ENCODE measurements around the gene PLXNB1. TPM values are rescaled to one million over a fixed set of nuclear protein-coding genes. Genes with fewer than 3 reads are reported as not detected.

PLXNB1 gene
- total RNA-seq, 3 donors from 2014 or later = 60.2 to 182 (median 148) TPM

- Histone ChIP-seq H3K36me3 (peaks cover 24% of the 10 kb centered on the region), H3K4me1 (no peaks in the 10 kb centered on the region), H3K4me3 (no peak overlapping the region), H3K9me3 (no peaks in the 10 kb centered on the region), H3K27me3 (no peaks in the 10 kb centered on the region), H3K27ac (no peak overlapping the region)
- TF ChIP-seq POLR2AphosphoS5 (IDR thresholded peaks at IDR 0.05) (no peak), POLR2A (IDR thresholded peaks at IDR 0.05) (no peak), CTCF (IDR thresholded peaks at IDR 0.05) (no peak)
- intact Hi-C loops (cut with DNase I; ENCODE audit: low total_unique reads) = loop anchor here (10.0 kb wide), 1 partner anchor 140 kb away; no protein-coding TSS in a partner anchor
- no peak for DNase-seq (ENCODE audit: low spot score in 2 of 2)
Observed at GRCh38 chr3:48414376-48415250, 15.3 kb downstream of the PLXNB1 start.

GRCh38 chr3:48413611-48414010 lies 16.3 kb downstream of the PLXNB1 start:
- H3K9me3 ChIP-seq = no peaks in the 10 kb centered on the region
- peaks cover 24% of the 10 kb centered on the region for H3K36me3 ChIP-seq
- H3K4me3 ChIP-seq = no peak overlapping the region
- TF ChIP-seq POLR2A (IDR thresholded peaks at IDR 0.05) = no peak
- TF ChIP-seq CTCF (IDR thresholded peaks at IDR 0.05) = no peak
- H3K27ac ChIP-seq = no peak overlapping the region
- DNase-seq (ENCODE audit: low spot score in 2 of 2) = no peak
- H3K4me1 ChIP-seq = no peaks in the 10 kb centered on the region
- H3K27me3 ChIP-seq = no peaks in the 10 kb centered on the region
- intact Hi-C loops (cut with DNase I; ENCODE audit: low total_unique reads) = loop anchor here (10.0 kb wide), 1 partner anchor 139 kb away; no protein-coding TSS in a partner anchor

GRCh38 chr3:48413086-48413485 lies 16.8 kb downstream of the PLXNB1 start:
- Histone ChIP-seq H3K9me3 (no peaks in the 10 kb centered on the region), H3K36me3 (peaks cover 24% of the 10 kb centered on the region), H3K4me1 (no peaks in the 10 kb centered on the region), H3K4me3 (no peak overlapping the region), H3K27ac (no peak overlapping the region), H3K27me3 (no peaks in the 10 kb centered on the region)
- intact Hi-C loops (cut with DNase I; ENCODE audit: low total_unique reads) = loop anchor here (10.0 kb wide), 1 partner anchor 138 kb away; no protein-coding TSS in a partner anchor
- TF ChIP-seq POLR2AphosphoS5 (IDR thresholded peaks at IDR 0.05) = no peak
- no peak for TF ChIP-seq CTCF (IDR thresholded peaks at IDR 0.05)
- no peak for TF ChIP-seq POLR2A (IDR thresholded peaks at IDR 0.05)
- no peak for DNase-seq (ENCODE audit: low spot score in 2 of 2)

GRCh38 chr3:48412375-48413001 lies 17.4 kb downstream of the PLXNB1 start:
- Histone ChIP-seq H3K4me3 (no peak overlapping the region), H3K27me3 (no peaks in the 10 kb centered on the region), H3K4me1 (no peaks in the 10 kb centered on the region), H3K9me3 (no peaks in the 10 kb centered on the region), H3K36me3 (peaks cover 24% of the 10 kb centered on the region), H3K27ac (no peak overlapping the region)
- DNase-seq (ENCODE audit: low spot score in 2 of 2) = no peak
- TF ChIP-seq CTCF (IDR thresholded peaks at IDR 0.05) = no peak
- no peak for TF ChIP-seq POLR2AphosphoS5 (IDR thresholded peaks at IDR 0.05)
- TF ChIP-seq POLR2A (IDR thresholded peaks at IDR 0.05) = no peak
- intact Hi-C loops (cut with DNase I; ENCODE audit: low total_unique reads) = loop anchor here (10.0 kb wide), 1 partner anchor 138 kb away; no protein-coding TSS in a partner anchor
